ENCODE data around the gene NAV2.

Gene NAV2

DNA sequence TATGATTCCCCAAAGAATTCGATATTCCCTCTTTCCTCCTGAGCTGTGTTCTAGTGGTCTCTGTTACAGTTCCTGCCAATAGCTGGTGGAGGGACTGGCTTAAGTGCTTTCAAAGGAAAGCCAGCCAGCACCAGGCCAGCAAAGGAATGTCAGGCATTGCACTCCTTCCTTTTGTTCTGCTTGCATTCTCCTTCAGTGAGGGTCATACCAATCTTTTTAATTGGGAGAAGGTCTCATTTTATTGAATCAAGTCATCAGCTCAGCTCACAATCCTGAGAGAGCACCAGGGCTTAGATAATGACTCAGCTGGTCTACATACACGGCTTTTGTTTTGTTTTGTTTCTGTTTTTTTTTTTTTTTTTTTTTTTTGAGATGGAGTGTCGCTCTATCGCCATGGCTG lies 222.9 kb downstream of the NAV2 start:
- in situ Hi-C loops (cut with HindIII; ENCODE audit: low pct_unique_long_range_greater_than_20kb, low sequenced_read_pairs): no loop called here
- TF ChIP-seq JUND (IDR thresholded peaks at IDR 0.05; ENCODE audit: low read depth): no peak
- no peak for DNase-seq (ENCODE audit: low read depth in 1 of 2, low spot score in 1 of 2)

DNA sequence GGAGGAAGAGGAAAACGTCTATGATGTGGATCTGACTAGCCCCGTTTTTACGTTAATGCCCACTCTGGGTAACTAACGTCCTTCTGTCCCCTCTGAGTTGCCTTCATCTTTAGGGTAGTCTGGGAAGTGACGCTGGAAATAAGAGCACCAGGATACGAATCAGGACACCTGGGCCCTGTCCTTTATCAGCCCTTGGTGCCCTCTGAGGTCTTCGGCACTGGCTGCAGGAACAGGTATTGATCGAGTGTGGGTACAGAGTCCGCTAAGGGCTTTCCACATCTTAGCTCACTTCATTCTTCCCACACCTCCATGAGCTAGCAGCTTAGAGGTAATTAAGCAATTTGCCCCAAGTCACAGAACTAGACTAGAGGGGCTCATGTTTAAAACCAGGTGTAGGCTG lies 223.8 kb downstream of the NAV2 start:
- no peak for DNase-seq (ENCODE audit: low read depth in 1 of 2, low spot score in 1 of 2)
- in situ Hi-C loops (cut with HindIII; ENCODE audit: low pct_unique_long_range_greater_than_20kb, low sequenced_read_pairs): no loop called here
- TF ChIP-seq JUND (IDR thresholded peaks at IDR 0.05; ENCODE audit: low read depth): no peak

DNA sequence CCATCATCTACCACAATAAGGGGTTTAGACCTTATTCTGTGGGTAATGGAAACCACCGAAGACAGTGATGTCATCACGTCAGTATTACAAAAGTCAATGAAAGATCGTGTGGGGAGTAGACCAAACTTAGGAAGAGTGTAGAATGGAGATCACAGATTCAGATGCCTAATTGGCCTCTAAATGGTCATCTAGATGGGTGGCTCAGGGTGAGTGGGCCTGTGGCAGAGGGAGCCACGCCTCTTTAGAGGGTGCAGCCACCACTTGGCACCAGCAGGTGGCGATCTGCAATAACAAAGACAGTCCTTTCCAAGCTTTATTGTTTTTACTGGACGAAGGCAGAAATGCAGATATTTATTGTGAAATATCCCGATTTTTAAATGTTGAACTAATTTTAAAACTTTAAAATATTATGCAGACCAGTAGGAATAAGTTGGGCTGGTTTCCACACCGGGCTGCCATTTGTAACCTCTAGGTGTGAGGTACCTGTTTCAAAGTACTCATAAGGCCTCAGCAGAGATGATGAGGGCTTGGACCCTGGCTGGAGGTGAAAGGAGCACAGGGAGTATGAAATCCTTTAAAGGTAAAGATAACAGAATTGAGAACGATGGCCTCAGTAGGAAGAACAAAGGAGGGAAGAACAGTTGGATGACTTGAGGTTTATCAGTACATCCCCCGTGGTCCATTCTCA lies 225.7 kb downstream of the NAV2 start:
- in situ Hi-C loops (cut with HindIII; ENCODE audit: low pct_unique_long_range_greater_than_20kb, low sequenced_read_pairs): no loop called here
- DNase-seq (ENCODE audit: low read depth in 1 of 2, low spot score in 1 of 2): peak in 1 of 2 experiments; percentile 60
- TF ChIP-seq JUND (IDR thresholded peaks at IDR 0.05; ENCODE audit: low read depth): no peak

DNA sequence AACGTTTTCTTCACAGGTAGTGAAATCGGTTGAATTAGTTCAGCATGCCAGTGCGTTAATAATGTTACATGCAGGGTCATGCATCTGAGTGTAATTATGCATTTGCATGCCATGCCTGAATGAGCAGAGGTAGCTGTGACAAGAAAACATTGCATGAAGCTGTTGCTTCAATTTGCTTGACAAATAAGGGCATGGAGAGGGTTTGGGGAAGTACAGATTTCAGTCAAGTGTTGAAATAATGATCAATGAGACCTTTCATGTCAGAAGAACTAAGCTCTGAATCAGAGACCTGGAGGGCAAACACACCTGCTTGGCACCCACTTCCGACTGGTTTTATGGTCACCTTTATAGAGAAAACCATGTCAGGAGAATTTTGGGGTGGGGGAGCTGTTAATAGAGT lies 226.2 kb downstream of the NAV2 start:
- in situ Hi-C loops (cut with HindIII; ENCODE audit: low pct_unique_long_range_greater_than_20kb, low sequenced_read_pairs): no loop called here
- DNase-seq (ENCODE audit: low read depth in 1 of 2, low spot score in 1 of 2): no peak
- no peak for TF ChIP-seq JUND (IDR thresholded peaks at IDR 0.05; ENCODE audit: low read depth)

DNA sequence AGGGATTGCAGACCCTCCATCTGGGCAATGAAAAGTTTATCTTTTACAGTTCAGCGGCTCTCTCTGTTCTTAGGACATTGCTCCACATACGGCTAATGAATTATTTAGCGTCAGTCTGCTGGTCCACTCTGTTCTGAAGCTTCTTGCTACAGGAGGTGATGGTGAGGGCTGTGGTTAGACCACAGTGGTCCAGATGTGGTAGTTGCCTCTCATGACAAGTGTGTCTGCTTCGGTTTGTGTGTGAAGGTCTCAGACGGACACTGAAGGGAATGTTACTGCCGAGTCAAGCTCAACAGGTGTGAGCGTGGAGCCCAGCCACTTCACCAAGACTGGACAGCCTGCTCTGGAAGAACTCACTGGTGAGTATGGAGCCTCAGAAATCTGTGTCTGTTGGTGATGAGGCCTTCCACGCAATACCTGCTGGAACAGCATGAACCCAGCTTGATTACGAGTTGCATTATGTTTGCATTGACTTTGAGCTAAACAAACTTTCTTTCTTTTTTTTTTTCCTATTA lies 226.8 kb downstream of the NAV2 start:
- in situ Hi-C loops (cut with HindIII; ENCODE audit: low pct_unique_long_range_greater_than_20kb, low sequenced_read_pairs): no loop called here
- no peak for DNase-seq (ENCODE audit: low read depth in 1 of 2, low spot score in 1 of 2)
- TF ChIP-seq JUND (IDR thresholded peaks at IDR 0.05; ENCODE audit: low read depth): no peak

DNA sequence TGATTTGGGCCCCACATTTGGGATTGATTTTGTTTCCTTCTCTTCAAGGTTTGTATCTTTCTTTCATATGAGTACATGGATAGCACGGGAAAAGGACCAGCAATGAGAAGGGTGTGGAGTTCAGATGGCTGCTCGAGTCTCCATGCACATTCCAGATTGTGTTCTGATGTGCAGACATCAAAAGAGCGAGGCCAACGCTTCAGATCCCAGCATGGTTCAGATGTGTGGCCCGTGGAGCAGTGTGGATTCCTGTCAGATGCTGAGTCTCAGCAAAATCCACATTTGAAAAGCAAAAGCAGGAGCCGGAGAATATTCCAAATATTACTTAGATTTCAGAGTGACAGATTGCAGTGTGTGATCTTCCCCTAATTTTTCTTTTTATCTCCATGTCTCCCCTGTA lies 228.2 kb downstream of the NAV2 start:
- no peak for TF ChIP-seq JUND (IDR thresholded peaks at IDR 0.05; ENCODE audit: low read depth)
- in situ Hi-C loops (cut with HindIII; ENCODE audit: low pct_unique_long_range_greater_than_20kb, low sequenced_read_pairs): no loop called here
- DNase-seq (ENCODE audit: low read depth in 1 of 2, low spot score in 1 of 2): no peak

DNA sequence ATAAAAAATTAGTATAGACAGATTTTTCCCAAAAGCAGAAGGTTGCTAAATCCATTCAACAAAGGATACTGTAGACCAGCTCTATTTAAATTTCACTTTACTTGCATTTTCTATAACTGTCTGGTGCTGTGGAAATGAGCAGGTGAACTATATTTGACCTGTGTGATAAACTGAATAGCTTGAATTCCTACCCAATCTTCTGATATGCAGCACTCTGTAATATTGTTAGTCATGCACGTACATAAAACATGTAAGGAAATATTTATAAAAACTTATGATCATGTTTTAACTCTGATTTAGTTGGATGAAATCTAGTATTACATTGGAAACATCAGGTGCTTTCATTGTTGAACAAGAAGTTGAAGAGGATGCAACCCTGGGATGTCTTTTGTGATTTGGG lies 234.0 kb downstream of the NAV2 start:
- no peak for TF ChIP-seq JUND (IDR thresholded peaks at IDR 0.05; ENCODE audit: low read depth)
- in situ Hi-C loops (cut with HindIII; ENCODE audit: low pct_unique_long_range_greater_than_20kb, low sequenced_read_pairs): no loop called here
- no peak for DNase-seq (ENCODE audit: low read depth in 1 of 2, low spot score in 1 of 2)

DNA sequence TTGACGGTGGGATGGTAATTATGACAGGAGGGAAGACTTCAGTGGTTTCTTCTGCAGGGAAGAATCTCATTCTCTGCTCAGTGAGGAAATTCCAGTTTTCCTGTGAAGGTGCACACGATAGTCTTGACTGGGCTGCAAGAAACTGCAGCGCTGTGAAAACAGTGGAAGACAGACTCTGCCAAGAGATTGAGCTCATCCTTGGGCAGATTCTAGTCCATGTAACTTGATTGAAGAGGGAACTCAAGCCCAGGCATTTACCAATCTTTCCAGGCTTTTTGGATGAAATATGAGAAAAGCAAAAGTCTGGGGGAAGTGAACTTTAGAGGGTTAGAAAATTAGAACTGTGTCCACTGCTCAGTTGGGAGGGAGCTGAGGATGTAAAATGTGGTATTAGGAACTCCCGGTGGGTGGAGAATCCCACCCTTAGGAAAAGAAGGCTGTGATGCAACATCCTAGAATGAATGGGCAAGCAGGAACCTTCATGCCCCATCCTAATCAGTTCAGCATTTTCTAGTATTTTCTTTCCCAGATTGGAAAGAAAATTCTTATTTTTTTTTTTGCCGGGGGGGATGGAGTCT lies 235.0 kb downstream of the NAV2 start:
- no peak for DNase-seq (ENCODE audit: low read depth in 1 of 2, low spot score in 1 of 2)
- no peak for TF ChIP-seq JUND (IDR thresholded peaks at IDR 0.05; ENCODE audit: low read depth)
- in situ Hi-C loops (cut with HindIII; ENCODE audit: low pct_unique_long_range_greater_than_20kb, low sequenced_read_pairs): no loop called here

DNA sequence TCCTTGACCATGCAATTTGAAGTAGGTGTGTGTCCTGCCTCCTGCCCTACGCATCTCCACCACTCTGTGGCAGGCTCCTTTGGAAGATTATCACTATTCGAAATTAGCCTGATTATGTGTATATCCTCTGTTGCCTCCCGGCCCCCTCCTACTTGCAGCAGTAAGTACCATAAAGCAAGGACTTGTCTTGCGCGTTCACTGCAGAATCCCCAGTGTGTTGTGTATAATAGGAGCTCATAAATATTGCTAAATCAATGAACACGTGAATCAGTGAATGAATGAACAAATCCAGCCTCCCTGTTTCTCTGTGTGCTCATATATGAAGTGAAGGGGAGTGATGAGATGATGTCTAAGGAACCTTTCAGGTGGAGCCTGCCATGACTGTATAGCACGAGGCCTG lies 237.0 kb downstream of the NAV2 start:
- DNase-seq (ENCODE audit: low read depth in 1 of 2, low spot score in 1 of 2): no peak
- no peak for TF ChIP-seq JUND (IDR thresholded peaks at IDR 0.05; ENCODE audit: low read depth)
- in situ Hi-C loops (cut with HindIII; ENCODE audit: low pct_unique_long_range_greater_than_20kb, low sequenced_read_pairs): no loop called here

DNA sequence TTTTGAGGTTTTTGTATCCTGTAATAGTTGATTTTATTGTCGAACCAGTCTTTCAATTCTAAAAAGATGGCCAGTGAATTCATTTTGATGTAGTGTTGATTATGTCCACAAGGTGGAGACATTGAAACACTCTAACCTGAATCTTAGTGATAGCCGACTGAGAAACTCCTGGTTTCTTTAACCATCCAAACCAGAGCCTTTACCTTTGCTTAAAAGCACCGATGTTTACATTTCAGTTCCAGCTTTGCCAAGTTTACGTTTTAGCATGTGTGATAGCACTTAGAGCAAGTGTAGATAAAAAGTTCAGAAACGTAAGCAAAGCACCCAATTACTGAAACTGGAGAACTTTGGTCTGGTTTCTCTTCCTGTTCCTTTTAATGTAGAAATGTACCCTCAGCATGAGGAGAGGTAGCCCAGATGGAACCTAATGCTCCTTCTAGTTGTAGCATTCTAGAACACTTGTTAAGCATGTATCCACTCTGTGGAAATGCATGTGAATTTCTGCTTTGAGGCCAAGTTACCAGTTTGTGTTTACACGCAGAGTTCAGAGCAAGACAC lies 239.0 kb downstream of the NAV2 start:
- peak; percentile 41 to 85 for DNase-seq (ENCODE audit: low read depth in 1 of 2, low spot score in 1 of 2)
- in situ Hi-C loops (cut with HindIII; ENCODE audit: low pct_unique_long_range_greater_than_20kb, low sequenced_read_pairs): no loop called here
- no peak for TF ChIP-seq JUND (IDR thresholded peaks at IDR 0.05; ENCODE audit: low read depth)

DNA sequence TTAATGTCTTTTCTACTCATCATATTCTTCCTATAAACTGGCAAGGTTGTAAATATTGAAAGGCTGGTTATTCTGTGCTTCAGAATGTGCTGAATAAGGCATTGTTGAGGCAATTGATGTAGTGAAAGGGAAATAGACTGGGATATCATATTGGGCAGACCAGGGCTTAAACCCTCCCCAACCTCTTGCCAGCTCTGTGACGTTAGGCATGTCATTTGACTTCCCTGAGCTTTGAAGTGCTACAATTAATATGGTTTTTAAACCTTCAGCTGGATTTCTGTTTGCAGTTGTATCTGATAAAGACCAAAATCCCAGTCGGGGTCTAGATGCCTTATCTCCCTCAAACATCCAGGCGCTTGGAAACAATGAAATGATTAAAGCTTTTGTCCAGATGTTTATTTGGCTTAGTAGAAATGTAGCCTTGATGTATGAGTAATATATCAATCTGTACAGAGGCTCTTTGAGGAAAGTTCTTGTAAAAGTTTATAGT lies 239.5 kb downstream of the NAV2 start:
- in situ Hi-C loops (cut with HindIII; ENCODE audit: low pct_unique_long_range_greater_than_20kb, low sequenced_read_pairs): no loop called here
- TF ChIP-seq JUND (IDR thresholded peaks at IDR 0.05; ENCODE audit: low read depth): no peak
- no peak for DNase-seq (ENCODE audit: low read depth in 1 of 2, low spot score in 1 of 2)

DNA sequence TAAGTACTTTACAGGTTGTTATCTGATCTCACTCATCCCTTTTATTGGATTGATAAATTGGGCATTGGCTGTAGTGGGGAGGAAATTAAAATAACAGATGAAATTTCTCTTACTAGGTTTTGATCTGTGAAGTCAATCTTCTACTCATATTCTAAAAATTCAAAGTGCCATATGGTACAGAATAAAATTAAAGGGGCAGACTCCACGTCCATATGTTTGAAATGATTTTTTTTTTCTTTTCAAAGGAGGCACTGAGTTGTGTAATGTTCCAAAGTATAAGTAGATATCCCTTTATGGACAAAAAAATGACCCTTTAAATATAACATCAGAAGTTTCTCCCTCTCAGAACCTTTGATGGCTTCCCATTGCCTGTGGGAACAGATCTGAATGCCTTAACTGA lies 240.3 kb downstream of the NAV2 start:
- TF ChIP-seq JUND (IDR thresholded peaks at IDR 0.05; ENCODE audit: low read depth): no peak
- in situ Hi-C loops (cut with HindIII; ENCODE audit: low pct_unique_long_range_greater_than_20kb, low sequenced_read_pairs): no loop called here
- no peak for DNase-seq (ENCODE audit: low read depth in 1 of 2, low spot score in 1 of 2)

DNA sequence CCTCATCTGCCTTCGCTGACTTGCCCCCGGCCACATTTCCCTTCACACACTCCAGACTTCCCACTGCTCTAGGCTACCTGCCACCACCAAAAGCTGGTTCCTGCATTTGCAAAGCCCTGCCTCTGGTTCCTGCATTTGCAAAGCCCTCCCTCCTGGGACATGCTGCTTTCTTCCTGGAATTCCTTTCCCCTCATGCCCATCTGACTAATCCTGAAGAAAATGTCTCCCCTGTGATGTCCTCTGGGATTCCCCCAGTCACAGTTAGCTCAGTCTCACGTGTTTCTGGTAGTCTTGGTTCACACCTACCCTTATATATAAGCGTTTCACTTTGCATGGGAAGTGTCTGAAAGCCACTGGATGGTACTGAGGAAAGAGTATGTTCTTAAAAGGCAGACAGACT lies 240.7 kb downstream of the NAV2 start:
- in situ Hi-C loops (cut with HindIII; ENCODE audit: low pct_unique_long_range_greater_than_20kb, low sequenced_read_pairs): no loop called here
- TF ChIP-seq JUND (IDR thresholded peaks at IDR 0.05; ENCODE audit: low read depth): no peak
- no peak for DNase-seq (ENCODE audit: low read depth in 1 of 2, low spot score in 1 of 2)

Data from T47D (cell line).